ENCODE measurements around the gene TUT1.

TUT1 gene

GRCh38 chr11:62540804-62541701 lies 50.3 kb downstream of the TUT1 start:
- no peak for DNase-seq (ENCODE audit: low spot score)

- DNase-seq (ENCODE audit: low spot score) = peak; percentile 89
Measured at GRCh38 chr11:62539238-62539925, 51.9 kb downstream of the TUT1 start.

GRCh38 chr11:62538470-62539237 lies 52.7 kb downstream of the TUT1 start:
- no peak for DNase-seq (ENCODE audit: low spot score)

GRCh38 chr11:62536301-62536957 lies 54.9 kb downstream of the TUT1 start:
- no peak for DNase-seq (ENCODE audit: low spot score)

- DNase-seq (ENCODE audit: low spot score) = no peak
Measured at GRCh38 chr11:62535802-62536201, 55.5 kb downstream of the TUT1 start.

GRCh38 chr11:62534779-62535545 lies 56.4 kb downstream of the TUT1 start:
- no peak for DNase-seq (ENCODE audit: low spot score)

GRCh38 chr11:62532096-62532495 lies 59.2 kb downstream of the TUT1 start:
- DNase-seq (ENCODE audit: low spot score) = no peak

Measured in AG08395 (cell line).